HFFc6 (cell line): ENCODE results near the gene FABP3. TPM values are rescaled to one million over a fixed set of nuclear protein-coding genes. Genes with fewer than 3 reads are reported as not detected.

Experiments
- DNase-seq: peaks from one replicate; pipeline ENCODE4 v3.0.0-alpha.2; 2018
- H3K27ac Mint-ChIP-seq: 2 replicates; pipeline ENCODE4 v1.8.0; 2020; ENCODE audit warnings: mild to moderate bottlenecking, mixed read lengths
- H3K27me3 Mint-ChIP-seq: 2 replicates; pipeline ENCODE4 v1.8.0; 2021; ENCODE audit warnings: mild to moderate bottlenecking, moderate library complexity, mixed read lengths; ENCODE audit not compliant: insufficient read depth
- H3K36me3 Mint-ChIP-seq: 2 replicates; pipeline ENCODE4 v1.8.0; 2021; ENCODE audit warnings: low read depth, mixed read lengths
- H3K4me1 Mint-ChIP-seq: 2 replicates; pipeline ENCODE4 v1.8.0; 2020; ENCODE audit warnings: low read depth, mixed read lengths
- H3K4me3 Mint-ChIP-seq: 2 replicates; pipeline ENCODE4 v1.8.0; 2020; ENCODE audit warnings: mild to moderate bottlenecking, moderate library complexity, mixed read lengths
- H3K9me3 Mint-ChIP-seq: 2 replicates; pipeline ENCODE4 v1.8.0; 2020; ENCODE audit warnings: mild to moderate bottlenecking, mixed read lengths
- CTCF ChIP-seq: fragments of 200-600 bp; sonication (generic); IDR thresholded peaks from 2 replicates; pipeline ENCODE4 v1.5.0; 2021; ENCODE audit warnings: antibody characterized with exemption, mild to moderate bottlenecking
- total RNA-seq, 6 experiments: library from RNA; stranded (reverse); fragmentation: NEBNext Ultra II Directional; extraction: Animal tissue kit (Norgen Biotek cat#: 25700); gene quantifications; 2 replicates in 1 of 6; 3 replicates in 5 of 6; pipeline ENCODE4 v1.2.3, GENCODE V29; 2021

The FABP3 gene
- total RNA-seq, 6 experiments from 2014 or later = 1.4 to 3.3 (median 2.2) TPM

GRCh38 chr1:31370565-31370964, 2.3 kb downstream of the FABP3 start:
- peaks cover 39% of the 10 kb centered on the region for H3K4me1 Mint-ChIP-seq
- H3K27ac Mint-ChIP-seq = no peak overlapping the region
- H3K27me3 Mint-ChIP-seq = peaks cover 4% of the 10 kb centered on the region
- DNase-seq = no peak
- H3K4me3 Mint-ChIP-seq = no peak overlapping the region
- peaks cover 3% of the 10 kb centered on the region for H3K36me3 Mint-ChIP-seq
- H3K9me3 Mint-ChIP-seq = no peaks in the 10 kb centered on the region
- TF ChIP-seq CTCF = no peak

GRCh38 chr1:31370021-31370420, 2.9 kb downstream of the FABP3 start:
- peaks cover 5% of the 10 kb centered on the region for H3K36me3 Mint-ChIP-seq
- DNase-seq = no peak
- TF ChIP-seq CTCF = no peak
- no peak overlapping the region for H3K27ac Mint-ChIP-seq
- peaks cover 37% of the 10 kb centered on the region for H3K4me1 Mint-ChIP-seq
- H3K4me3 Mint-ChIP-seq = no peak overlapping the region
- H3K9me3 Mint-ChIP-seq = no peaks in the 10 kb centered on the region
- peaks cover 4% of the 10 kb centered on the region for H3K27me3 Mint-ChIP-seq

- peaks cover 5% of the 10 kb centered on the region for H3K36me3 Mint-ChIP-seq
- H3K4me1 Mint-ChIP-seq = peaks cover 24% of the 10 kb centered on the region
- no peak overlapping the region for H3K27ac Mint-ChIP-seq
- no peak for DNase-seq
- H3K27me3 Mint-ChIP-seq = peaks cover 4% of the 10 kb centered on the region
- no peak overlapping the region for H3K4me3 Mint-ChIP-seq
- no peak for TF ChIP-seq CTCF
- no peaks in the 10 kb centered on the region for H3K9me3 Mint-ChIP-seq
These were observed 4.2 kb downstream of the FABP3 start for GRCh38 chr1:31368611-31369107.

GRCh38 chr1:31366796-31367195, 6.1 kb downstream of the FABP3 start:
- no peak overlapping the region for H3K27ac Mint-ChIP-seq
- no peaks in the 10 kb centered on the region for H3K9me3 Mint-ChIP-seq
- no peak for TF ChIP-seq CTCF
- H3K27me3 Mint-ChIP-seq = no peaks in the 10 kb centered on the region; the same call in 1 of the 2 replicates
- peaks cover 5% of the 10 kb centered on the region; the same call in 1 of the 2 replicates for H3K4me1 Mint-ChIP-seq
- no peak for DNase-seq
- H3K4me3 Mint-ChIP-seq = no peak overlapping the region
- H3K36me3 Mint-ChIP-seq = peaks cover 5% of the 10 kb centered on the region

- Mint-ChIP-seq H3K36me3 (peaks cover 8% of the 10 kb centered on the region), H3K9me3 (no peaks in the 10 kb centered on the region), H3K4me1 (0 out of 2 replicates have a peak, but pooled peaks cover 5% of the 10 kb centered on the region), H3K27ac (no peak overlapping the region), H3K4me3 (no peak overlapping the region), H3K27me3 (no peaks in the 10 kb centered on the region; the same call in 1 of the 2 replicates)
- TF ChIP-seq CTCF = no peak
- no peak for DNase-seq
These were observed 8.2 kb downstream of the FABP3 start for GRCh38 chr1:31364561-31365250.
